Activated B cell treated with CpG ODN at 0.5 μM for 24 hours (primary cell): ENCODE data around the gene DCTN3. TPM values are rescaled to one million over a fixed set of nuclear protein-coding genes. Genes with fewer than 3 reads are reported as not detected.

ENCODE experiments used
- ATAC-seq: fragments of 200-7000 bp; cut with Tn5 transposase; one replicate; pipeline ENCODE4 v1.10.0; 2021; ENCODE audit warnings: low read depth, mild to moderate bottlenecking, moderate library complexity
- CTCF ChIA-PET: fragments of 350-600 bp; sonication (Branson Sonifier 250); formaldehyde crosslinking; loops from one replicate; lab custom pipeline; 2021; ENCODE audit warnings: antibody characterized with exemption; lab: Charles Lee
- POLR2A ChIA-PET: fragments of 350-600 bp; sonication (Branson Sonifier 250); formaldehyde crosslinking; loops from one replicate; lab custom pipeline; 2021; ENCODE audit warnings: antibody characterized with exemption; lab: Charles Lee
- DNase-seq: peaks from one replicate; pipeline ENCODE4 v3.0.0; 2022
- H3K27ac Mint-ChIP-seq: one replicate; pipeline ENCODE4 v1.8.0; 2020; ENCODE audit warnings: mixed read lengths
- H3K27me3 Mint-ChIP-seq: one replicate; pipeline ENCODE4 v1.8.0; 2021; ENCODE audit warnings: mixed read lengths
- H3K36me3 Mint-ChIP-seq: one replicate; pipeline ENCODE4 v1.8.0; 2021; ENCODE audit warnings: low read depth, mixed read lengths
- H3K4me1 Mint-ChIP-seq: one replicate; pipeline ENCODE4 v1.8.0; 2021; ENCODE audit warnings: mixed read lengths
- H3K4me3 Mint-ChIP-seq: one replicate; pipeline ENCODE4 v1.8.0; 2020; ENCODE audit warnings: mild to moderate bottlenecking, mixed read lengths
- H3K9me3 Mint-ChIP-seq: one replicate; pipeline ENCODE4 v1.8.0; 2020; ENCODE audit warnings: mixed read lengths
- CTCF ChIP-seq: fragments of 200-600 bp; IDR thresholded peaks from one replicate; pipeline ENCODE4 v1.8.0; 2022; ENCODE audit warnings: antibody characterized with exemption, mild to moderate bottlenecking
- intact Hi-C: fragments of 100-400 bp; cut with micrococcal nuclease; formaldehyde crosslinking; loops from one replicate; pipeline ENCODE4 v1.15.1; 2024
- total RNA-seq: library from RNA; stranded (reverse); gene quantifications from 2 replicates; pipeline ENCODE4 v1.2.3, GENCODE V29; 2022

Gene DCTN3
- total RNA-seq, 1 donor from 2014 or later, result 63.9 TPM

GRCh38 chr9:34606905-34607304 lies 13.4 kb downstream of the DCTN3 start:
- peaks cover 3% of the 10 kb centered on the region for H3K27me3 Mint-ChIP-seq
- peaks cover 3% of the 10 kb centered on the region for H3K36me3 Mint-ChIP-seq
- POLR2A ChIA-PET, result no interaction called here
- no peak for ATAC-seq
- peaks cover 11% of the 10 kb centered on the region for H3K4me1 Mint-ChIP-seq
- TF ChIP-seq CTCF, result no peak
- no peak overlapping the region for H3K27ac Mint-ChIP-seq
- DNase-seq, result no peak
- intact Hi-C loops, result no loop called here
- CTCF ChIA-PET, result interaction anchor here (1.0 to 1.2 kb wide), 2 partner anchors 23 to 275 kb away, joined by 3 read pairs; no protein-coding TSS in a partner anchor
- no peak overlapping the region for H3K4me3 Mint-ChIP-seq
- H3K9me3 Mint-ChIP-seq, result no peaks in the 10 kb centered on the region

- ATAC-seq (no peak), DNase-seq (no peak)
- H3K4me1 Mint-ChIP-seq, result peaks cover 6% of the 10 kb centered on the region
- H3K27me3 Mint-ChIP-seq, result peaks cover 3% of the 10 kb centered on the region
- no peak overlapping the region for H3K27ac Mint-ChIP-seq
- ChIA-PET CTCF (interaction anchor here (2.0 to 3.0 kb wide), 2 partner anchors 14 to 58 kb away, joined by 10 to 12 read pairs; no protein-coding TSS in a partner anchor), POLR2A (no interaction called here)
- intact Hi-C loops, result no loop called here
- TF ChIP-seq CTCF, result no peak
- no peaks in the 10 kb centered on the region for H3K36me3 Mint-ChIP-seq
- no peak overlapping the region for H3K4me3 Mint-ChIP-seq
- H3K9me3 Mint-ChIP-seq, result no peaks in the 10 kb centered on the region
Measured at GRCh38 chr9:34606190-34606589, 14.1 kb downstream of the DCTN3 start.

GRCh38 chr9:34603610-34604231 lies 16.6 kb downstream of the DCTN3 start:
- intact Hi-C loops, result loop anchor here (1.0 to 5.0 kb wide), 7 partner anchors 55 to 986 kb away; no protein-coding TSS in a partner anchor
- no peak overlapping the region for H3K4me3 Mint-ChIP-seq
- H3K4me1 Mint-ChIP-seq, result no peaks in the 10 kb centered on the region
- ATAC-seq (peak; percentile 97), DNase-seq (peak; percentile 75)
- no peak overlapping the region for H3K27ac Mint-ChIP-seq
- H3K27me3 Mint-ChIP-seq, result peaks cover 9% of the 10 kb centered on the region
- ChIA-PET POLR2A (interaction anchor here (1.0 kb wide), 1 partner anchor 8 kb away, joined by 3 read pairs; the partner anchor contains the start of gene RPP25L), CTCF (interaction anchor here (0.6 to 3.0 kb wide), 22 partner anchors 8 to 1129 kb away, joined by 3 to 18 read pairs (median 4); partner anchors contain the start of genes DCTN3, DNAI1, ENHO and FAM219A)
- H3K9me3 Mint-ChIP-seq, result no peaks in the 10 kb centered on the region
- no peaks in the 10 kb centered on the region for H3K36me3 Mint-ChIP-seq
- TF ChIP-seq CTCF, result peak; percentile 52

GRCh38 chr9:34601937-34602573 lies 18.2 kb downstream of the DCTN3 start:
- no peaks in the 10 kb centered on the region for H3K36me3 Mint-ChIP-seq
- no peak for TF ChIP-seq CTCF
- ChIA-PET POLR2A (no interaction called here), CTCF (interaction anchor here (1.0 to 2.1 kb wide), 4 partner anchors 11 to 198 kb away, joined by 3 to 18 read pairs (median 9); no protein-coding TSS in a partner anchor)
- intact Hi-C loops, result loop anchor here (2.0 to 5.0 kb wide), 2 partner anchors 345 to 985 kb away; no protein-coding TSS in a partner anchor
- peak overlapping the region; percentile 16 for H3K27ac Mint-ChIP-seq
- H3K4me1 Mint-ChIP-seq, result no peaks in the 10 kb centered on the region
- ATAC-seq (no peak), DNase-seq (no peak)
- H3K4me3 Mint-ChIP-seq, result no peak overlapping the region
- H3K9me3 Mint-ChIP-seq, result no peaks in the 10 kb centered on the region
- peaks cover 12% of the 10 kb centered on the region for H3K27me3 Mint-ChIP-seq

GRCh38 chr9:34600908-34601307 lies 19.4 kb downstream of the DCTN3 start:
- no peak for ATAC-seq
- intact Hi-C loops, result loop anchor here (5.0 kb wide), 1 partner anchor 984 kb away; no protein-coding TSS in a partner anchor

More at GRCh38 chr9:34600908-34601307, 19.4 kb downstream of the DCTN3 start:
- H3K4me3 Mint-ChIP-seq, result no peak overlapping the region
- H3K27me3 Mint-ChIP-seq, result peaks cover 21% of the 10 kb centered on the region
- CTCF ChIA-PET, result interaction anchor here (0.9 to 1.1 kb wide), 2 partner anchors 33 to 222 kb away, joined by 3 to 4 read pairs; no protein-coding TSS in a partner anchor
- no peak for DNase-seq
- TF ChIP-seq CTCF, result no peak
- POLR2A ChIA-PET, result no interaction called here
- no peaks in the 10 kb centered on the region for H3K4me1 Mint-ChIP-seq
- H3K9me3 Mint-ChIP-seq, result no peaks in the 10 kb centered on the region
- no peak overlapping the region for H3K27ac Mint-ChIP-seq
- no peaks in the 10 kb centered on the region for H3K36me3 Mint-ChIP-seq
